Stimulated activated naive CD4-positive, alpha-beta T cell treated with Interleukin-2 at 50 U/mL for 16 hours (primary cell): ENCODE results near the gene VOPP1.

Source experiments
- DNase-seq: peaks from one replicate; lab custom pipeline; 2025; lab: John Stamatoyannopoulos, UW

Gene VOPP1

DNA sequence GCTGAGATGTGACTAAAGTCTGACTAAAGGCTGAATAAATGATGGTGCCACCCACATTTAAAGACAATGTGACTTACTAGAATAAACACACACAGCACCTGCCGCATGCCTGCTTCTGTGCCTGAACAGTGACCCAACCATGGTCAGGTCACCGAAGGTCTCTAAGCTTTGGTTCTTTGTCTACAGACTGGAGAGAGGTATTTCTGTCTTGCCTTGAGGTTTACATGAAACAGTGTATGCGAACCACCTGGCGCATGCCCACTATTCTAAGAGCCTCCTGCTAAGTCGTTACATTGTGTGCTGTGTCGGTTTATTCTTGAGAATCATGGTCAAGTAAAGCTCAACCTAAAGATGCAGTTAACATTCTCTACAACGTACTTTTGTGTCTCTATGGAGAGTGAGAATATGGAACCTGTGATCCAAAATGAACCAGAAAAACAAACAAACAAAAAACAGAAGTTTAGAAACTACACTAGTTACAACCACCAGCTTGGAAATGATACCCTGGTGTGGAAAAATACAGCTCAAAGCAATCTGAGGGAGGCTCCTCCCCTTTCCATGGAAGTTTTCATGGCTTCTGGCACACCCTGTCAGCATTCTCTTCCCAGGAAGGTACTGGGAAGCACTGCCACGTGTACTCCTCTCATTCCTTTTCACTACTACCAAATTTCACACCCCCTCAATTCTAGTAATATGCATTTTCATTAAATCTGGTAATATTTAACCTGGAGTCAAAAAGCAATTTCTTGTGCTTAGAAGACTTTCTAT, 40.0 kb downstream of the VOPP1 start:
- DNase-seq = no peak

DNA sequence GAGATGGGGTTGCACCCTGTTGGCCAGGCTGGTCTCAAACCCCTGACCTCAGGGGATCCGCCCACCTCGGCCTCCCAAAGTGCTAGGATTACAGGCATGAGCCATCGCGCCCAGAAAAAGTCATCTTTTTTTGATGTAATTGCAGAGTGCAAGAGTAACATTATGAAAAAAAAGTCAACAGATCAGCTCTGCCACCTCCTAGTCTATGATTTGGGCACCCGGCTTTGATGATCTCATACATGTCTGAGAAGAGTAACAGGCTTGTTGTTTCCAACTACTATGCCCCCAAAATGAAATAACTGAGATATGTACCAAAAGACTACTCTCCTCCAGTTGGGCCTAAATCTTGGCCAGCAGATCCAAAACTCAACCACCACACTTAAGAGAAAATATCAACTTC, 40.8 kb downstream of the VOPP1 start:
- DNase-seq = no peak

DNA sequence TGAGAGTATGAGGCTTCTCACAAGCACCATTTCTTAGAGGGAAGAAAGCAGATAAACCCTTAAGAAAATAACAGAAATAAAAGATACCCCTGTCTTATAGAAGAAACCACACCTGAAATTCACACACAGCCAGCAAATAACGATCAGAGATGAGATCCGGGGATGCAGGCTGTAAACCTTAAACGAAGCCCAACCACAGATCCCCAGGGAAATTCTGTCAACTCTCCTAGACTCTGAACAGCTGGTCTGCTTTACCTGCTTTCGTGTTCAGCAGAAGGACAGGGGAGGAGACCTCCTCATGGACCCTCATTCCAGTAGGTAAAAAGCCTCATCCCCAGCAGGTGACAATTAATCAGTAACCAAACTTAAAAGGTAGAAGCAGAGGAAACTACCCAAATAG, 45.0 kb downstream of the VOPP1 start:
- no peak for DNase-seq

DNA sequence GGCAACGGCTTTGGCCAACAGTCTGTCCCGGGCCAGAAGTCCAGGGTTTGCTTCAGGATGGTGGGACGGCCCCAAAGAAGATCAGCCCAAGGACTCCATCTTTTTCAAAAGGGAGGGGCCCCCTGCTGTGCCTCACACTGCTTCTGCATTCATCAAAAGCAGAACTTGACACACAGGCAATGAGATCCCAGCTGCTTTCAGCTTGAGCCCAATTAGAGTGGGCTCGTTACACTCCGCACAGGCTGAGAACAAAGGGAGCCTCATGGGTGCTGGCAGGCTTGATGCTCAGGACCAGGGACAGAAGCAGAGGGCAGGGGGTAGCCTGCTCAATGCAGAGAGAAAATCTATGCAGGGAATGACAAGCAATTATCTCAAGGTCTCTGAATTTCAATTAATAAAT, 45.5 kb downstream of the VOPP1 start:
- DNase-seq = no peak

DNA sequence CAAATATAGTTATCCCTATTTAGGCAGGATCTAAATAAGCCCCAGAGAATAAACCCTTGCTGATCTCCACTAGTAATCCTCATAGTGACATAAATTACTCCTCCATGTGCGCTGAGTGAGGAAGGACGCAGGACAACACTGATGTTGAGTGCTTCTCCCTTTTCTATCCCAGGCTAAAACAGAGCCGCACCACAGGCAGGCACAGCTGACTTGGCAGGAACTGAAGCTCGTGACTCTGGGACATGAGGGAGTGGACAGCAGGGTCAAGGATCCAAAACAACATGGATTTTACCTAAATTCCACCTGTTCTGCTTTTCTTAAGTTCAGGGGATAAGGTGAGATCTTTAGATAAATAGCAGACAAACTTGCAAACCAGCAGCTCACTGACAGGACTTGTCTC, 46.0 kb downstream of the VOPP1 start:
- DNase-seq = no peak

DNA sequence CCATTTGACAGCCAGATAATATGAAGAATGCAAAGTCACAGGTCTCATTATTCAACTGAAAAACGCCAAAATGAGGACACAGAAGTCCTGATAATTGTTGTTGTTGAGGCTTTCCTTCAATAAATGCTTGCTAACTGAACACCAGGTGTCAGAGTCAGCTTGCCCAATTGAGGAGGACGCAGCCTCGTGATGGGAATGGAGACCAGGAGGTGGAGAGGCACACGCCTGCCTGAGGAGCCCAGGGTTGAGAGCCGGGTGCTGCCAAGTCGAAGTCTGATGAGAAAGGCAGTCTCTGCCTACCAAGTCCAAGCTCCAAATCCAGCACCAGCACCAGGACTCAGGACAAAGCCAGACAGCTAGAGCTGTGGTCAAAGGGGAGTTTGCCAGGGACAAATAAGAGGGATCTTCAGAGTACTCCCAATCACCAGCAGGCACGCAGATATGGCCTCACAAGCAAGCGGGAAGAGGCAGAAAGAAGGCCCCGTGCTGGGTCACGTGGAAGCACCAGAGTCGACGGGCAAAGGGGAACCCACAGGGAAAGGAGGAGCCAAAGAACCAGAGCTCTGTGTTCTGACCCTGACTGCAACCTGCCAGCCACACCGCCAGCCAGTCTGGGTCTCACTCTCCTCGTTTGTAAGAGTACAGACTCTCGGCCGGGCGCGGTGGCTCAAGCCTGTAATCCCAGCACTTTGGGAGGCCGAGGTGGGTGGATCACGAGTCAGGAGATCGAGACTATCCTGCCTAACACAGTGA, 47.6 kb downstream of the VOPP1 start:
- DNase-seq = no peak

DNA sequence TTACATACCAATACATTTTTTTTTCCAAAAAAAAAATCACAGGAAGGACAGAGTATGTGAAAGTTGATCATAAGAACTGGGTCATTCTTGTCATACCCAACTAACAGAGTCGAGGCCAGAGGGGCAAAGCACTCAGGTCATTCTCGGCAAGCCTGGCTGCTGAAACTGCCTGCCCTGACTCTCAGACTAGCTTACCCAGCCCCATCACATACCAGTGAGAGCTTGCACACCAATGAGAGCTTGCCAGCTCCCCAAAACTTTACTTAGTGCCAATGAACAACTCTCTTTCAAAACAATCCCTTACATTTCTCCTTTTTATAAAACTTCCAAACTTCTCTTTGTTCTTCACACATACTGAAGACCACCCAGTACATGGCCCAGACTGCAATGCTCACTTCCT, 48.9 kb downstream of the VOPP1 start:
- DNase-seq = no peak

DNA sequence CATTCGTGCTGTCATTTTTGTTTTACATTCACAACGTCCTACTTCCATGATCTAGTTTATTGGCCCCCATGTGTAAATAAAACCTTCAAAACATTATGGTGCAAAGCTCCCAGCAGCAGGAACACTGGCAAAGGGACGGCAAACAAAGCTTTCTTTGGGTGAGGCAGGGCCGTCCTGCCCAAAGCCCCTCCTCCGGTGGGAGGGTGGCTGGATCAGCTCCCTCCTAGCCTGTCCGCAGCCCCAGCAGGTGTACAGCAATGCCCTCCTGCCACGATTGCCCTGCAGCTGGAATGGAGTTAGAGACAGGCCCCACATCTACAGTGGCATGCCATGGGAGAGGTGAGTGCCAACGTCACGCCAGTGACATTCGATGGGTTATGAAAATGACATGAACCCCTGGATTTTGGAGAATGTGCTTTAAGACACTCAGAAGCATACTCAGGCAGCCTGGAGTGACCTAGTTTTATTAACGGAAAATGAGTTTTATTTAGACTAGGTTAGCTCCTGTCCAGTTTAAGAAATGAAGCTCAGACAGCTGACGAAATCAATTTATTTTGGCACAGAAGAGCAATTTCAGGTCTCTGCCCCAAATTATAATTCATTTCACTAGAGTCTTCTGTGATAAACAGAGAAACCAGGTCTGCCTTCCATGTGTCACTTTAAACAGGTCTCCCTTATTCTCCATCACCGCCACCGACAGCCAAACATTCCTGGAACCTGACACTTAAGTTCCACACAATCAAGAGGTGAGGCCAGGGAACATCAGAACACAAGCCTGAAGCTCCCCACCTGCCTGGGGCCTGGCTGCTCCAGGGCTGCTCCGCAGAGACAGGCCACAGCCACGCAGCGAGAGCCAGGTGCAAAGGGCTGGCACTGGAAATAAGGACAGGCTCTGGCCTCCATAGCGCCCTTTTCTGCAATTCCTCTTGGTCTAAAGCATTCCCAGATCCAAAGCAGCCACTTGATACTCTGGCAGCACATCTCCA, 50.1 kb downstream of the VOPP1 start:
- no peak for DNase-seq

DNA sequence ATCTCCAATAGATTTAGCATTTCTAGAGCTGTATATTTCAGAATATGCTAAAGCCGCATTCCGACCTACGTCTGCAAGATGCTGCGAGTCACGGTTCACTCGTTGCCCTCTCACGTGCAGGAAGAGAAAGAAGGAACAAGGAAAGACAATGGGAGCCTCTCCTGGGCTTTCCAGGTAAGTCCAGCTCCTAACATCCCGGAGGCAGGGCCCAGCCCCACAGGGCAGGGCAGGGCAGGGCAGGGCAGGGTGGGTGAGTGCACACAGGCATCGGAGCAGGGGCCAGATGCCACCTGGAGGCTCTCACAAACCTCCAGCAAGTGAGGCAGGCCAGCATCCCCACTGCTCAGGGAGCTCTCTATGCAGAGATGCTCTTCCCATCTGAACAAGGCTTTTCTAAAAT, 50.8 kb downstream of the VOPP1 start:
- no peak for DNase-seq

DNA sequence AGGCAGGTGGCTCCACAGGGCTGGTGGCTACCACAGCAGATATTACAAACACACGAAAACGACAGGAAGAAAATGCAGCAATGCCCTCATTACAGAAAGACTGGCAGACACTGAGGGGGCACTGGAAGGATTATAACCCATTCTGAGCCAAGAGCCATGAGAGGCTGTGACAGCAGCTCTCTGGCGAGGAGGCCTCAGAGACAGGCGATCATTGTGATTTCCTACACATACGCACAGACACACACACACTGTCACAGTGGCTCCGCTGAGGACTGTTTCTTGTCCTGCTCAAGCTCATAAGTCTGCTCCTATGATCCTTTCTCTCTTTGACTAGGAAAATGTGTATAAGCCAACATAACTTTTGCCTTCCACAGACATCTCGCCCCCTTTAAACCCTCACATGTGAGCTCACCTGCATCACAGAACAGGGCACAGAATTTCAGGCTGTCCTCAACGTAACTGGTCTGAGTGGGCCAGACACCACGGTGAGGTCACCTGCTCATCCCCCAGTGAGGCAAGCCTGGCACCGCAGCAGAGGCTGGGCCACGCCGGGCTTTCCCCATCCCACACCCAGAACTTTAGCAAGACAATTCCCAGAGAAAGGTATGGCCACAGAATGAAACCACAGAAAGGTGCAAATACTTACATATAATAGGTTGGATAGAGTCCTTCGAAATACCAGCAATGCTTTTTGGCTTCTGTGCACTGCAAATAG, 51.7 kb downstream of the VOPP1 start:
- no peak for DNase-seq

DNA sequence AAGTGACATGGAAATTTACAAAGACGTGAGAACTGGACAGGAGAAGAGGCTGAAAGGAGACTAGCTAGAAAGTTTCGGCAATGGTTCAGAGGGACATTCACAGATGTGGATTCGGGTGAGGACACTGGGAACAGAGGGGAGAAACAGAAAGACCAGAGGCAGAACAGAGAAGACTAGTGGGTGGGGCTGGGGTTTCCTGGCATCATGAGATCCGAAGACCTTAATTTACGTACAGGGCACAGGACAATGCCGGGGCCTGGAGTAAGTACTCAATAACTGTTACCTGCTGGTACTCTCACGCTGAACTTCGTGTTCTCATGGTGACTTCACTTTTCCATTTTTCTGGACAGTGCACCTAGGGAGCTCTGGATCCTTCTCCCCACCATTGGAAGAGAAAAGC, 53.5 kb downstream of the VOPP1 start:
- DNase-seq = no peak

DNA sequence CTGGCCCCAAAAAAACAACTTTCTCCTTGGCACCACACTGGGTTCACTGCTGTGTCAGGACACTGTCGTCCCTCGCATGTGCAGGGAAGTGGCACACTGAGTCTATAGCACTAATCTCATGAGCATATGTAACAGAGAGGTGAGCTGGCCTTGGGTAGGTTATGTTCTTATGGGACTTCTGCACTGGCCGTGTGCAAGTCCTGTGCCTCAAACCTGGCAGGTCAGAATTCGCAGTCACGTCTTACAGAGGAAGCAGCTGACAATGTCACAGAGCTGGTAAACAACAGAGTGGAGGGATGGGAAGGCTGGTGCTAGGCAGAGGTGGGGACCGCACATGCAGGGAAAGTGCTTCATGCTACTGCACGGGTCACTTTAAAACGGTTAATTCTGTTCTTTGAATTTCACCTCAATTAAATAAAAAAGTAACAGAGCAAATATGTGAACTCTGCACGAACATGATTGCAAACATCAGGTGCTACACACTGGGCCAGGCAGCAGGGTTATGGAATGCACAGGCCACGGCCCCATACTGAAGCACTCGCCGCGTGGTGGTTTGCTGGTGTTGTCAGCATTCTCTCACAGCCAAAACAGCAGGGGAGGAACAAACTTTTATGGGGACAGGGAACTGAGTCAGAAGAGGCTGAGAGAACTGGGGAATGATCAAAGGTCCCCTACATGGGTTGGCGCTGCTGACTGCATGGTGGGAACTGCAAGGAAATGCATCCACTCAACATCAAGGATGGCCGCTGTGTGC, 54.2 kb downstream of the VOPP1 start:
- DNase-seq = no peak

DNA sequence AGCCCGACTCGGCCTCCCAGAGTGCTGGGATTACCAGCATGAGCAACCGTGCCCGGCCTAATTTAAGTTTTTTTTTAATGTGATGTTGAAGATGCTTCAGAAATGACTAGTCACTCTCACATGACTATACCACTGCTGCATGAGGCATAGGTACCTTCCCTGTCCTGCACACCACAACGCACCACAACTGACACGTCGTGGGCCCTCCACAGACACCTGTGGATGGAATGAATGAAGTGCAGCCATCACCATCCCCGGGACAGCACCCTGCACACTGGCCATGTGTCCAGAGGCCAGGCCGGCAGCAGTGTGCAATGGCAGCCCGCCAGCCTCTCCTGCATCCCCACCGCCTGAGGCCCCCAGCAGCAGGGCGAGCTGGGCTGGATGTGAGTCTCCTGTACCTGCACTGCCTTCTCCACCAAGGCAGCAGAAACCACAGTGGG, 55.1 kb downstream of the VOPP1 start:
- peak; percentile 66 for DNase-seq

DNA sequence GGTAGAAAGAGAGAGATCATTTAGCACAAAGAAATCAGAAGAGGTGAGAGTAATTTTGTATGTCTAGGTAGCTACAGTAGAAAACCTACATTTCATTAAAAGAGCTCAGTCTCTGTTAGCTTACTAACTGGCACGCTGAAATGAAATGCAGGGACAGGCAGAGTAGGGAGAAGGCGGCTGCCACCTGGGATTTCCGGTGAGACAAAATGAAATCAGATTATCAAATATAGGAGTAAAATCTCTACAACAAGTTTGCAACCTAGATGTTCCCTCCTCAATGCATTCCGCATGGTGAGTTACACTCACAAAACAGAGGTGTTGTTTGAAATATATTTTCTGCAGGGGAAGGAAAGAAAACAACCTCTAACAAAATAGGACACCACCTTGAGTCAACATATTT, 55.9 kb downstream of the VOPP1 start:
- DNase-seq = no peak

DNA sequence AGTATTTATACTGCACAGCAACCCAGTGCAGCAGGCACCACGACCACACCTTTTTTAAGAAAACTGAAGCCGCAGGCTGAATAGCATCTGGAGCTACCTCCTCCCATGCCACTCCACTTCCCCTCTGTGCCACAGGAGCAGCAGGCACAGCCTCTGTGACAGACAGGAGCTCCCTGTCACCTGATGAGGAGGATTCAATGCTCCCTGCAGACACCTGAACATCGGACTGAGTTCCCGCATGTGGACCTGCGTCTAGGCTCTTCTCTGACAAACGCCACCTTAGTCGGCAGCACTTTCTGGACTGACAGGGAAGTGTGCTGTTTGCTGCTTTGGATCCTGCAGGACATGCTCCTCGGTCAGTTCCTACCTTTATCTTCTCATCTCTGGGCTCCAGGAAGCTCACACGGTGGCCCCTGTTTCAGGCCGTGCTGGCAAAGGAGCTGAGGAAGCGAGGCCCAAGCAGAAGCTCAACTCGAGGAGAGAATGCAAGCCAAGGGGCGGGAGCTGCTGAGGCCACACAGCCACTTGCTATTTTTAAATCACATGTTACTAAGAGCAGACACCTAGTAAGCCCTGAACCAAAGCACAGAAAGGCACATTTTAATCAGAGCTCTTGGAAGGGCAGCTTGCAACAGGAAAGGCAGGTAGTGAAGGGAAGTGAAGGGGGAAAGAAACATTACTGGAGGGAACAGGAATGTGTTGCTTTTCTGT, 56.6 kb downstream of the VOPP1 start:
- no peak for DNase-seq

DNA sequence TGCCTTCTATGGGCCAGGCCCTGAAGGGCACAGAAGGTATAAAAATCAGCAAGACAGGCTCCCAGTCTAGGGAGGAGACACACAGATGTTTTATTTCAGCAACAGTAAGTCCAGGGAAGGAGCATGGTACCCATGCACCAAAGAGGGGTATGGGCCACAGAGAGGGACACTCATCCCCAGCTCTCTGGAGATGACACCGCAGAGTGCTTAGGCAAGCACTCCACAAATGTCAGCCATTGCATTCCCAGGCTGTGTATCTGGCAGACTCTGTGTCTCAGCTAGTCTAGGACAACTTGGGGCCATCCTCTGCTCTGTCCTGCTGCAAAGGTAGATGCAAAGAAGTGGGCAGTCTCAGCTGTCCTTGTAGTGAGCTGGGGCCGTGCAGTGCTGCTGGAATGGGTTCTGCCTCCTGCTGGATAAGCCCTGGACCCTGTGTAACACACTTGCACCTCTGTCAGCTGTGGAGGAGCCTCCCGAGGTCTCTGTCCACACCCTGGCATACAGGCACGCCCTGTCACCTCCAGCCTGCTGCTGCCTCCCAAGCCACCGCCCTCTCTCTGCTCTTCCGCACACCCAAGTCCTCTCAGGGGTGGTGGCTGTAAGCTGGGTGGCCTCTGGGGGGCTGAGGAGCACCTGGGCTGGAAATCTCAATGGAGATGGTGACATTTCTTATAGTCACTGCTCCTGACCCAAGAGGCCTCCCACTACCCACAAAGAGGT, 57.6 kb downstream of the VOPP1 start:
- DNase-seq = no peak

DNA sequence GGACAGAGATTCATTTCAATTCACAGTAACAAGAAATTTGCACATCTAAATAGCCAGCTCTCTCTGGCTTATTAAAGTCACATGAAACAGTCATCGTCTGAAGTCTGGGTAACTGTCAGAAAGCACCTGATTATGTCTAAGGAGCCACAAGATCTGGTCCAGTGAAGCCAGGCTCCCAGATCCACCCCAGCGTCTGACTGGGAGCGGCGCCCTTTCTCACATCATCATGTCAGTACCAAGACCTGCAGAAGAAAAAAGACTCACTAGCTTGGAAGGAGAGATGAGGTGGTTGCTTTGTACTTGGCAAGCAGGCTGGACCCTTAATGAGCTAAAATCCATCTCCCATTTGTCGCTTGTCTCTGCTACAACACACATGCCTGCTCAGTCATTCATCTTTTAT, 58.4 kb downstream of the VOPP1 start:
- no peak for DNase-seq

DNA sequence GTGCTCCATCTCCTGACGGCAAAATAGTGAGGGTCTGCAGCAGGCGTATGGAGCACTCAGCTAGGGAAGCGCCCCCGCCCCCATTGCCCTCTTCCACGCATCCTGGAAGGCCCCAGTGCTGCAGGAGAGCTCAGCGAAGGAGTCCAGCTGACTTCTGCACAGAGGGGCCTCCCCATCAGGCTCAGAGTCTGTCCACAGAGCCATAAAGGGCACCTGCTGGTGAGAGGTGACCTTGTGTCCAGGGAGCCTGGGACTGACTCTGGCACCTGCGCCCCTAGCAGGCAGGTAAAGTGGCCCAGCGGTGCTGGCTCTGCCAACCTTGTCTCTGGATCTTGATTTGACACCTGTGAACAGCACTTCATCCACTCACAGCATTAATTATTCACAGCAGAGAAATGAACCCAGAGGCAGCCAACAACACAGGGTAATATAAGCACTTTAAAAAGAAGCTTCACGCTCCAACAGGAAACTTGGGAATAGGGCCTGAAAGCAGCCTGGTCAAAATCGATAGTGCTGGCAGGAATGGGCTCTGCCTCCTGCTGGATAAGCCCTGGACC, 59.6 kb downstream of the VOPP1 start:
- no peak for DNase-seq

DNA sequence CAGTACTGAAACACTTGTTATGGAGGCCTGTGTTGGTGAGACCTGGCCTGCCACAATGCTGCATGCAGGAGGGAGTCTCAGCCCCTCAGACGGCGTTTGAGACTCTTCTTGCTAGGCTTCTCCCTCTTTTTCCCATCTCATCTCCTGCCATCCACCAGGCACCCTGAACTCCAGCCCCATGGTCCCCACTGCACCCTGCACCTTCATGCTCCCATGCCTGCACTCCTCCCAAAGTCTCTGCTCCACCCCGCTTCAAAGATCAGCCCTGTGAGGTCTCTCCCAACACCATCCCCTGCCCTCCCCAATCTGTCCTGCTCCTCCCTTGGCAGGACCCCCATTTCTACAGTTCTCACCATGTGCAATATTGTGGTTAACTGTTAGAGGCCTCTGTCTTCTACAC, 61.7 kb downstream of the VOPP1 start:
- DNase-seq = no peak
